B cell (primary cell): Measurements from ENCODE around the gene SP8.

Source experiments
- CTCF ChIP-seq: fragments of 200-600 bp; IDR thresholded peaks from one replicate; pipeline ENCODE4 v1.8.0; 2022; ENCODE audit warnings: antibody characterized with exemption, mild to moderate bottlenecking
- EZH2 ChIP-seq: IDR thresholded peaks from 2 replicates; pipeline ENCODE4 v1.6.1; 2012; ENCODE audit warnings: borderline replicate concordance, low read depth, mild to moderate bottlenecking, moderate library complexity, low read length; ENCODE audit not compliant: insufficient read depth, poor library complexity, severe bottlenecking

- no peak for TF ChIP-seq CTCF
- TF ChIP-seq EZH2 = no peak
Measured at GRCh38 chr7:20787660-20788419, 1.2 kb upstream of the SP8 start.
